ENCODE data around the gene MAEA.

GRCh38 chr4:1305781-1306455 is 16.2 kb downstream of the MAEA start:
- TF ChIP-seq CTCF (IDR thresholded peaks at IDR 0.05; ENCODE audit: low read length) (no peak), EZH2 (IDR thresholded peaks at IDR 0.05; ENCODE audit: borderline replicate concordance, low read length) (no peak)

All from OCI-LY1 (cell line).